NCI-H2227 treated with DMSO at 0.1 percent for 48 hours (cell line): ENCODE results near the gene CABLES1.
"Not testable (repeated sequence)": the region's sequence is repeated elsewhere in the genome, so short reads cannot be mapped to it uniquely, and the experiment has no call there.

Source experiments
- DNase-seq: peaks from one replicate; lab custom pipeline; 2025; lab: John Stamatoyannopoulos, UW

The CABLES1 gene

GRCh38 chr18:23134780-23135549, at the start of gene CABLES1:
CABLES1 (plus strand) TSS chr18:23135485; CDS start chr18:23135763, 278 bp downstream.
- DNase-seq, result no peak

GRCh38 chr18:23087352-23087751, 47.9 kb upstream of the CABLES1 start:
- DNase-seq, result no peak

DNA sequence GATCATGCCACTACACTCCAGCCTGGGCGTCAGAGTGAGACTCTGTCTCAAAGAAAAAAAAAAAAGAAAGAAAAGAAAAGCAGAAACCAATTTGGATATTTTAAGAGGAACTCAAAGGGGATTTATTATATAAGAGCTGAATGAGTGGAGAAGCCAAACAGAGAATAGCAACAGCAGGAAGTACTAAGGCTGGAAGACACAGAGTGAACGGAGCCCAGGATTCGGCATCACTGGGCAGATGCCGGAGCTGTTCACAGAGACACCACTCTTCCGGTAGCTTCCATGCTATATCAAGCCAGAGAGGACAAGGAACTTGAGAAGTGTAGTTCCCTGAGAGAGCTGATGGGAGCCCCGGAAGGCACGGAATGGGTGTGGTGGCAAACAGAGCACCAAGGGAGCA, 47.0 kb upstream of the CABLES1 start:
- DNase-seq, result no peak

- not testable (repeated sequence) for DNase-seq
Measured at GRCh38 chr18:23091017-23091993, 44.0 kb upstream of the CABLES1 start.

- DNase-seq, result no peak
Measured at GRCh38 chr18:23092121-23092520, 43.2 kb upstream of the CABLES1 start.

- not testable (repeated sequence) for DNase-seq
Measured at GRCh38 chr18:23093130-23093529, 42.2 kb upstream of the CABLES1 start.

DNA sequence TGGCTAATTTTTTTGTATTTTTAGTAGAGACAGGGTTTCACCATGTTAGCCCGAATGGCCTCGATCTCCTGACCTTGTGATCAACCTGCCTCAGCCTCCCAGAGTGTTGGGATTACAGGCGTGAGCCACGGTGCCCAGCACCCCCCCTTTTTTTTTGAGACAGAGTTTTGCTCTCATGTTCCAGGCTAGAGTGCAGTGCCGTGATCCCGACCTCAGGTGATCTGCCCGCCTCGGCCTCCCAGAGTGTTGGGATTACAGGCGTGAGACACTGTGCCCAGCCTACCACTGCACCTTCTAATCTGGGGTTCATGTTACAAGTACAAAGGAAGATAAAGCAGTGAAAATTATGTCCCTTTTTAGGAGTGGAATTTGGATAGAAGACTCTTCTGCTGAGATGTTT, 41.5 kb upstream of the CABLES1 start:
- no peak for DNase-seq

DNA sequence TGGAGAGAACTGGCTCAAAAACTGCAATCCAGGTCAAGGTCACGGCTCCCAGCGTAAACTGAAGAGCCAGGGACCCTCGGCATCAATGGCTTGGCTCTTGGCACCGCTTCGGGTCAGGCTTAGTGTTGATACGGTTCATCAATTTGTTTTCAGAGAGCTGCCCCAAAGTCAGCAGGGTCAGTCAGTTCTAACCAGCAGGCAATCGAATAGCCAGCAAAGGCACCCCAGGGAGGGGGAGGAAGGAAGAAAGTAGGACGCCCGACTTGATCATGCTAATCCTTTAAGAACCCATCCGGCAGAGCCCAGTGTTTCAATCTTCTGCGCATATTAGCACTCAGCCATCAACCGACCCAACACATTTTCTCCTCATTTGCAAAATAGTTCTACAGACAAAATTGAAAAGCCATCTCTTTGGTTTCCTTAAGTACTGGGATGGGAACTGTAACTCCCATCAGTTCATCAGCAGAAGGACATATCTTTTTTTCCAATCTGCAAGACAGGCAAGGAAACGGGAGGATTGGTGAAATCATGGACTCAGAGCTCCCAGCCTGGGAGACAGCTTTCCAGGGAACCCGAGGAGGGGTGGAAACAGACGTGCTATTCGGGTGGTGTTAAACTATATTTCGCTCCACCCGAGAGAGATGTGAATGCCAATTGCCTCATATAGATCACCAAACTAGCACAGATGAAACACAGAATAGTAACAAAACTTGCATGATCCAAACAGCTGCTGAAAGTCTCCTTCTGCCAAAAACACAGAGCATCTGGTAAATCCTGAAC, 40.7 kb upstream of the CABLES1 start:
- no peak for DNase-seq

DNA sequence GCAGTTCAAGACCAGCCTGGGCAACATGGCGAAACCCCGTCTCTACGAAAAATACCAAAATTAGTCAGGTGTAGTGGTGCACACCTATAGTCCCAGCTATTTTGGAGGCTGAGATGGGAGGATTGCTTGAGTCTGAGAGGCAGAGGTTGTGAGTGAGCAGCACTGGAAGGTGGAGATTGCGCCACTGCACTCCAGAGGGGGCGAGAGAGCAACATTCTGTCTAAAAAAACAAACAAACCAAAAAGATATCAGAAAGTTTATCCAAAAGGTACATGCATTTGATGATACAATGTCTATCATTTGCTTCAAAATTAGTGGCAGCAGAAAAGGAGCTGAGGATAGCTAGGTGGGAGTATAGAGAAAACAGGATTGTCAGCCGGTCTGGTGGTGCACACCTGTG, 39.8 kb upstream of the CABLES1 start:
- no peak for DNase-seq

- DNase-seq, result not testable (repeated sequence)
Measured at GRCh38 chr18:23097016-23097415, 38.3 kb upstream of the CABLES1 start.

- no peak for DNase-seq
Measured at GRCh38 chr18:23099621-23100020, 35.7 kb upstream of the CABLES1 start.

DNA sequence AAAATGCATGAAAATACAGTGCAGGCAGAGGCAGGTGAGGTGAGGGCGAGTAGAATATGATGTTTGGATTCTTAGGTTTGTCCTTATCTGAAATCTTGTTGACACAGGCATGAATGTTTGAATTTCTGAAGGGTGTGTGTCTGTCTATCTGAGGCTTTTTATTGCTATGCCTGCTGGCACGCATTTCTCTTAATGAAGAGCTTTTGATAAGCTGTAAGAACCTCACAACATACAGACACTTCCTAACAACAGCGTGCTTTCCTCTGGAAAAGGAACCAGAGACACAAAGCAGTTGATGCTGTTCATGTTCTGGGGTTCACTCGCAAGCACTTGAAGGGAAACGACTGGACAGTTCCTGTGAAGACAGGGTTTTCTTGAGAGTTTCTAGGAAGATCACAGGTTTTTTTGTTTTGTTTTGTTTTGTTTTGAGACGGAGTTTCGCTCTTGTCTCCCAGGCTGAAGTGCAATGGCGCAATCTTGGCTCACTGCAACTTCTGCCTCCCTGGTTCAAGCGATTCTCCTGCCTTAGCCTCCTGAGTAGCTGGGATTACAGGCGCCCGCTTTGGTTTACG, 33.3 kb upstream of the CABLES1 start:
- DNase-seq, result no peak

DNA sequence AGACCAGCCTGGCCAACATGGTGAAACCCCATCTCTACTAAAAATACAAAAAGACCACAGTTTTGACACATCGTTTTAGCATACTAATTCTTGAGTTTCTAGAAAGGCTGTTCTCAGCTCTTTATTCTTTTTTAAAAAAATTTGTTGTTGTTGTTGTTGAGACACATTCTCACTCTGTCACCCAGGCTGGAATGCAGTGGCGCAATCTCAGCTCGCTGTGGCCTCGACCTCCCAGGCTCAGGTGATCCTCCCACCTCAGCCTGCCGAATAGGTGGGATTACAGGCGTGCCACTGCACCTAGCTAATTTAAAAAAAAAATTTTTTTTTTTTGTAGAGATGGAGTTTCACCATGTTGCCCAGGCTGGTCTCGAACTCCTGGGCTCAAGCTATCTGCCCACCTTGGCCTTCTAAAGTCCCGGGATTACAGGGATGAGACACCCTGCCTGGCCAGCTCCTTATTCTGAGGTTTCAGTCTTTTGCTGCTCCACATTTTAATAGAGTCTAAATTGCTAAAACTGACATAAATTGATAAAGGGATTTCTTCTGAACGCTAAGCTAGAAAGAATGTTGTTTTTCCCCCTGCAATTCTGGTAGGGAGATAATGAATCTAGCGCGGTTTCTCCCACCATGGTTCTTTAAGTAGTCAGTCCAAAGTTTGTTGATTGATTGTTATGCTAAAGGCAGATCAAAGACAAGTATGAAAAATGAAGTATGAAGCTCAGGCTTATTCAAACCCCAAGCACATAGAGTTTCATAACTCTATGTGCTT, 32.6 kb upstream of the CABLES1 start:
- no peak for DNase-seq

DNA sequence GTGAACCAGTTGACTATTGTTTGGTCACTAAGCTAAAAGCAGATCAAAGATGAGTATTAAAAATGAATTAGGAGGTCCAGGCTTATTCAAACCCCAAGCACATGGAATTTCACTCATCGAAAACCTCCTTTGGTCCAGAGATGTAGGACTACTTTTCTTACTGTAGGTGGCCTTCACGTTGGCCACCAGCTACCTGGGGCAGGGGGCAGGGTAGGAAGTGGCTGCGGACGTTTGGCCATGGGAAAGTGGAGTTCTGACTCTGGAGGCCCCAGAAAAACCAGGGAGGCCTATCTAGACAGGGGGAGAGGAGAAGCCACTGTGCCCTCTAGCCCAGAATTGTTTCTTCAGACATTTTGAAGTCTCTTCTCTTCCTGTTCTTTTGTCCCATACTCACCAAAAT, 31.8 kb upstream of the CABLES1 start:
- DNase-seq, result no peak

- no peak for DNase-seq
Measured at GRCh38 chr18:23105030-23105429, 30.3 kb upstream of the CABLES1 start.

- DNase-seq, result no peak
Measured at GRCh38 chr18:23105581-23106219, 29.6 kb upstream of the CABLES1 start.

DNA sequence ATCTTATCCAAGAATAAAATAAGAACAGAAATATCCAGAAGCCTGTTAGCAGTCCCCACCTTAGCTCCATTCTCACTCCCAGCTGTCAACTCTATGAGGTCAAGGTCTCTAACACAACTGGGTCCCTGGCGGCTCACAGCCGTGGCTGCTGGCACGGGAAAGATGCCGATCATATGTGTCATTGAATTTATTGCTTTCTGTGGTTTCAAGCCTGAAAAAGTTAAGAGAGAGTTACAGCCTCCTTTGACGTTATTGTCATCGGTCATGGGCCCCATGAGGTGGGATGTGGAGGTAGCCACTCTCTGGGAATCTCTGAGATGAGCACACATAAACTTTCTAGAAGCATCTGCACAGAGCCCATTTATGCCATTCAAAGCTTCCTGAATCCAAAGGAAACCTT, 28.7 kb upstream of the CABLES1 start:
- no peak for DNase-seq

DNA sequence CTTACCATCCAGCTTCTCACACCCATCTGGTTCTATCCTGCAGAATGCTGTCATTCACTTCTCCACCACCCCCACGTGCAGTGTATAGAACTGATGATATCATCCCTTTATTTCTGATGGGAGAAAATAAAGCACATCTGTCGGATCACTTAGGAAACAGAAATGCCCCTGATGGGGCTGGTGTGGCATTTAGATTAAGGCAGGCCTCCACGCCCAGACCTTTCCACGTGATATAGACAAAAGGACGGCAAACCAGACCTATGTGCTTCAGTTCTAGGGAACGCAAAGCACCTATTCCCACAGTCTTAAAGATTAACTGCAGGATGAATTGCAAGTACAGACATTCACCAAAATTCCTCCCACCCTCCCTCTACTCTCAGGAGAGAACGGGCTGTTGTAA, 27.6 kb upstream of the CABLES1 start:
- no peak for DNase-seq

DNA sequence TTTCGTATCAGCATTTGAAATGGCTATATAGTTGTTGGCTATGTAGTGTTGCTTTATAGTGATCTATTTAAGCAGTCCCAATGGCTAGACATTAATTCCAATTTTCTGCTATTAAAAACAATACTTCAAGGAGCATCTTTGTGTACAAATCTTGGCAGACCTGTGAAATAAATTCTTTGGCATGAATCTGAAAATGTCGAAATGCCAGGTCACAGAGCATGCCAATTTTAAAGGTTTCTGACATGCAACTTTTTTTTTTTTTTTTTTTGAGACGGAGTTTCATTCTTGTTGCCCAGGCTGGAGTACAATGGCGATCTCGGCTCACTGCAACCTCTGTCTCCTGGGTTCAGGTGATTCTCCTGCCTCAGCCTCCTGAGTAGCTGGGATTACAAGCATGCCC, 26.8 kb upstream of the CABLES1 start:
- no peak for DNase-seq

DNA sequence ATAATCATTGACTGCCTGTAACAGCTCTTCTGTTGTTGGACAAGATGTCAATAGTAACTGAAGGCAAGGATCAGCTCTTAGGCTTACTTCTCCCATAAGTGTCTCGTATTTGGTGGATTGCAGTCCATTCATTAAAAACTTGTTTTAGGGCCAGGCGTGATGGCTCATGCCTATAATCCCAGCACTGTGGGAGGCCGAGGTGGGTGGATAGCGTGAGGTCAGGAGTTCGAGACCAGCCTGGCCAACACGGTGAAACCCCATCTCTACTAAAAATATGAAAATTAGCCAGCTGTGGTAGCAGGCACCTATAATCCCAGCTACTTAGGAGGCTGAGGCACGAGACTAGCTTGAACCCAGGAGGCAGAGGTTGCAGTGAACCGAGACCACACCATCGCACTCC, 26.1 kb upstream of the CABLES1 start:
- not testable (repeated sequence) for DNase-seq

- DNase-seq, result no peak
Measured at GRCh38 chr18:23113576-23113975, 21.7 kb upstream of the CABLES1 start.
